ENCODE results near the gene GMPPA.

Gene GMPPA

GRCh38 chr2:219540784-219541504 is 42.3 kb downstream of the GMPPA start:
- no peak for DNase-seq (ENCODE audit: low read depth)

- no peak for DNase-seq (ENCODE audit: low read depth)
Measured at GRCh38 chr2:219541611-219542180, 43.0 kb downstream of the GMPPA start.

DNA sequence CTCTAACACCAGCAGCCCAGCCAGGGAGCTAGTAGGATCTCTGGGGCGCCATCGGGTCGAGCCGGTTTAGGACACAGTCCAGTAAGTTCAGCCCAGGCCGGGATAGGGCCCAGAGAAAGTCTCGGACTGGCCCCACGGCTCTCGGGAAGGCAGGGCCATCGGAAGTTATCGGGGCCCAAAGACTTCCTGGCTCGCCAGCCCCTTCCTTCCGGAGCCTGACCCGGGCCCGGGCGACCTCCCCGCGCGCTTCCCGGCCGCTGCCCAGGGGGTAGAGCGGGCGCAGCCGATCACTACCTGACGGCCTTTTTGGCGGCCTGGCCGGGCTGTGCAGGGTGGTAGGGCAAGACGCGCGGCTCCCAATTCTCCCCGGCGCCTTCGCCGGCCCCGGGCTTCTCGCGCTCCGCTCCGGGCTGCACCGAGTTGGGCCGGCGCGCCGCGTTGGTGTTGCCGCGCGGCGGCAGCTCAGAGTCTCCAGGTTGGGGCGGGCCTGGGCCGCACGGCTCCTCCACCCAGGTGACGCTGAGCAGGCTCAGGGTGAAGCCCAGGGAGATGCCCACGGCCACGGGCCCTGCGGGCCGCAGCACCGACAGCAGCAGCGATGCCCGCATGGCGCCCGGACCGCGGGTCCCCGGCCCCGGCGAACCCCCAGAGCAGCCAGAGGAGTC is 44.4 kb downstream of the GMPPA start:
- DNase-seq (ENCODE audit: low read depth) = no peak

DNA sequence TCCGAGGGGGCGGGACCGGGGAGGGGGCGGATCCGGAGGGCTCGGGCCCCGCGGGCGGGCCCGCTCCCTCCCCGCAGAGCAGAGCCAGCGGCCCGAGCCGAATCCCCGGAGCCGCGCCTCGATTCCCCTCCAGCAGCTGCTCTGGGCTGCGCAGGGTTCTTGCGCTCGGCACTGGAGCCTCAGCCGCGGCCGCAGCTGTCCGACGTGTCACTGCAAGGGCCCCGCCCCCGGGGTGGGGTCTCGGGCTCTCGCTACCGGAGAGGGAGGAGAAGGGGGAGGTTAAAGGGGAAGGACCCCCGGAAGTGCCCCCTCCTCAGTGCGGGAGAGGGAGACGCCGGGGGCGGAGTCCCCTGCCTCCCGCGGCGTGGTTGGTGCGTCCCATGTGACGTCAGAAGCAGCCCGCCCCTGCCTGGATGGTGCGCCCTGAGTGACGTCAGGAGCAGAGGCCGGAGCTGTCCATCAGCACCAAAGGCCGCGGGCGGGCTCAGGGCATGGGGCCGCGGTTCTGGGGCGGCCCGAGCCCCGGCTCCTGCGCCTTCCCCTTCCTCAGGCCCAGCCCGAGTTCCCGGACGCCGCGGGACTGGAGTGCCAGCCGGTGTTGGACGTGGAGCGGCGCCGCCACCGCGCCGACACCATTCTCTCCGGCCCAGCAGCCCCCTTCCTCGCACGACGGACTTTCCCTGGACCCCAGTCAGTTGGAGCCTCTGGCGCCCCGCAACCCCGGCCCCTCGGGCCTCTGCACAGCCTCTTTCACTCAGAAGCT is 45.1 kb downstream of the GMPPA start, which contains the start of the genes CHPF and TMEM198:
CHPF (minus strand) TSS at position 214 of the 763 bp plus-strand sequence. CDS start 271 bp downstream, outside the sequence.
TMEM198 (plus strand) TSS at position 433 of the 763 bp plus-strand sequence. CDS start 700 bp downstream, outside the sequence.
- peak; percentile 91 for DNase-seq (ENCODE audit: low read depth)

- DNase-seq (ENCODE audit: low read depth) = no peak
Measured at GRCh38 chr2:219544567-219544966, 45.9 kb downstream of the GMPPA start.

- DNase-seq (ENCODE audit: low read depth) = no peak
Measured at GRCh38 chr2:219545295-219545942, 46.7 kb downstream of the GMPPA start.

- no peak for DNase-seq (ENCODE audit: low read depth)
Measured at GRCh38 chr2:219545943-219546352, 47.3 kb downstream of the GMPPA start.

- no peak for DNase-seq (ENCODE audit: low read depth)
Measured at GRCh38 chr2:219547621-219548020, 48.9 kb downstream of the GMPPA start.

GRCh38 chr2:219548990-219549389 is 50.3 kb downstream of the GMPPA start:
- no peak for DNase-seq (ENCODE audit: low read depth)

DNA sequence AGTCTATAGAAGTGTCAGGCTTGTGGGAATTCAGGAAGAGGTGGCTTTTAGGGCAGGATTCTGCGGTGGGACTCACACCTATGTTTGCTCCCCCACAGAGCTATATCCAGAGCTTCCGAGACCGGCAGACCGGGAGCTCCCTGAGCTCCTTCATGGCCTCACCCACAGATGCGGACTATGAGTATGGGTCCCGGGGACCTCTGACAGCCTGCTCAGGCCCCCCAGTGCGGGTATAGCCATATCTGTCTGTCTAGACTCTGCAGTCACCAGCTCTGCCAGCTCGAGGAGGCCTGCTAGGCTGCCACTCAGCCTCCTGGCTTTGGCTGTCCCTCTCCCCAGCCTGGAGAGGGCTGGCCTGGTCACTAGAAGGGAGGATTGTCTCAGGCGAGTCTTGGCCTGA is 50.9 kb downstream of the GMPPA start:
- no peak for DNase-seq (ENCODE audit: low read depth)

DNA sequence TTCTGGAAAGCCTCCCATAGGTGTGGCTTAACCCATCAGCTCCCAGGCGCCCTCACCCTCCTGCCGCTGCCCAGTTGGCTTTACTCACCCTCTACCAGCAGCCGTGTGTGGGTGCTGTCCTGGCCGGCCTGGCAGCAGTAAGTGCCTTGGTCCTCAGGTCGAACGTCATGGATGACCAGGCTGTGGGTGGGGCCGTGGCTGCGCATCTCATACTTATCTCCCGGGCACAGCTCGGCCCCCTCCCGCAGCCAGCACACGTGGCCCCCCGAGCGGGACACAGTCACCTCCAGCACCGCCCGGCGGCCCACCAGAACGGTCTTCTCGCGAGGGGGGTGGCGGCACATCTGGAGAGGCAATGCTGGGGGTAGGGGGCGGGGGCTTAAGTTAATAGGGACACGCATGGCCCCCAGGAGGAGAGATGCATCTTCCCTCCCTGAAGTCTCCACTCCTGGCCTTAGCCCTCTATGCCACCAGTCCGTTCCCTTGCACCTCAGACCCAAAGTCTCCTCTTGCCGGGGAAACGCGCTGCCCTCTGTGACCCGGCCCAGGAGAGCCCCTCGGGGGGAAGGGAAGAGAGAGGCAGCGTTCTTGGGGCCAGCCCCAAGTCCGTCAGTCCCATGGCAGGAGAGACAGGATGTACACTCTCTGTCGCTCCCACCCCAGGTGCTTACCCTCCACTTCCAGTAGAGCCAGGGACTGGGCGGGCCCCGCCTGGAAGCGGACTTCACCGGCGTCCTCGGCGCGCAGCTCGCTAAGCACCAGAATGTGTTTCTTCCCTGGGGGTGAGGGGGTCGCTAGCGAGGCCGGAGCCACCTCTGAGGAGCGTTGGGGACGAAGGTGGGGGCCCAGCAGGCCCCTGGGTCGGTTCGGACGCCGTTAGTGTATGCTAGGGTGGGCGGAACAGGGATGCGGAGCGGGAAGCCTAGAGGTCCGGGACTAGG is 53.0 kb downstream of the GMPPA start:
- DNase-seq (ENCODE audit: low read depth) = no peak

- no peak for DNase-seq (ENCODE audit: low read depth)
Measured at GRCh38 chr2:219552382-219553167, 53.9 kb downstream of the GMPPA start.

GRCh38 chr2:219553168-219553417 is 54.4 kb downstream of the GMPPA start:
- no peak for DNase-seq (ENCODE audit: low read depth)

DNA sequence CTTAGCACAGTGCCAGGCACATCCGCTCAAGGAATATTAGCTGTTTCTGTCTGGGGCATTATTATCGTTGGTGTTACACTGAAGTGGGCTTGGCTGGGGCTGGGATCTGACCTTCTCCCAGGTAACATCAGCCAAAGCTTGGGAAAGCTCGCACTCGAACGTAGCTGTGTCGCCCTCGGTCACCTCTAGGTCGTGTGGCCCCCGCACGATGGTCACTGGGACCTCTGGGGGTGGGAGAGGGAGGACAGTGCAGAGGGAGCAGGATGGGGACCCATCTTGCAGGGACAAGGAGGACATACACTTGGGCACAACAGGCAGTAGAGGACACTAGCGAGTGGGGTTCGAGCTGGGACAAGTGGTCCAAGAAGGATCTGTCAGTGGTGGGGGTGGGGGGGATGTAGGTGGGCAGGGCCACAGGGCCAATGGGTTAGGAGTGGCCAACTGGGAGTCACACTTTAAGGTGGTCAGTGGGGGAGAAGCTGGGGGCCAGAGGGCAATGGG is 54.8 kb downstream of the GMPPA start:
- no peak for DNase-seq (ENCODE audit: low read depth)

- no peak for DNase-seq (ENCODE audit: low read depth)
Measured at GRCh38 chr2:219554350-219554749, 55.7 kb downstream of the GMPPA start.

- DNase-seq (ENCODE audit: low read depth) = no peak
Measured at GRCh38 chr2:219555956-219556355, 57.3 kb downstream of the GMPPA start.

DNA sequence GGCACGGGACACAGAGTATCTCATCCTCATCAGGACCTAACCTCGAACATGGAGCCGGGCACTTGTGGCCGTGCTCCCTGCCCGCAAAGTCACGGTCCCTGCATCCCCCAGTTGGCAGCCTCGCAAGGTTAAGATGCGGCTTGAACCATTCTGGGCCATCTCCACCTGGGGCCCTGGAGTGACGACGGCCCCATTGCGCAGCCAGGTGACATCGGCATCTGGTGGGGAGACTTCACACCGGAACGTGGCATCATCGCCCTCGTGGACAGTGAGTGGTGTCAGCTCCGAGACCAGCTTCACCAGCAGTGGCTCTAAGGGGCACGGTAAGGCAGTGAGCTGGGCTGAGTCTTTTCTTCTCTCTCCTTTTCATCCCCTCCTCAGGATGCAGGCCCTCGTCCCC is 57.7 kb downstream of the GMPPA start:
- no peak for DNase-seq (ENCODE audit: low read depth)

All from CMK (cell line).